BJ (cell line): ENCODE measurements around the gene RETSAT. TPM values are rescaled to one million over a fixed set of nuclear protein-coding genes. Genes with fewer than 3 reads are reported as not detected.
A peak's percentile ranks its signal among the peaks of the same experiment; 100 is the strongest.

Source experiments
- CTCF ChIA-PET: fragments of 350-600 bp; formaldehyde crosslinking; extraction: SDS; loops from one replicate; lab custom pipeline; 2021; ENCODE audit warnings: antibody characterized with exemption, inconsistent platforms; lab: Yijun Ruan, JAX
- POLR2A ChIA-PET: fragments of 300-600 bp; sonication (Branson Sonifier 250); formaldehyde crosslinking; extraction: SDS; loops from one replicate; lab custom pipeline; 2021; ENCODE audit warnings: antibody characterized with exemption; lab: Charles Lee
- DNase-seq: peaks from one replicate; pipeline ENCODE4 v3.0.0-alpha.2; 2011; ENCODE audit warnings: low read depth
- H3K27me3 ChIP-seq: 2 replicates; pipeline ENCODE4 v1.6.0; 2011; ENCODE audit warnings: low read length; ENCODE audit not compliant: control insufficient read depth, insufficient read depth
- H3K36me3 ChIP-seq: 2 replicates; pipeline ENCODE4 v1.5.1; 2011; ENCODE audit warnings: low read length; ENCODE audit not compliant: control insufficient read depth, insufficient read depth
- H3K4me3 ChIP-seq: 2 replicates; pipeline ENCODE4 v1.5.1; 2011; ENCODE audit warnings: low read depth, mild to moderate bottlenecking, control low read depth, low read length
- CTCF ChIP-seq: IDR thresholded peaks from 2 replicates; pipeline ENCODE4 v1.5.1; 2011; ENCODE audit warnings: low read depth, mild to moderate bottlenecking, control low read depth, inconsistent platforms, low read length, moderate library complexity; ENCODE audit not compliant: insufficient read depth
- polyA plus RNA-seq: library from polyadenylated mRNA; depleted of rRNA; stranded (reverse); fragments of >200 nt; gene quantifications from 2 replicates; pipeline ENCODE4 v1.2.3, GENCODE V29; 2011

The RETSAT gene
- polyA plus RNA-seq, 1 experiment: 54.4 TPM

DNA sequence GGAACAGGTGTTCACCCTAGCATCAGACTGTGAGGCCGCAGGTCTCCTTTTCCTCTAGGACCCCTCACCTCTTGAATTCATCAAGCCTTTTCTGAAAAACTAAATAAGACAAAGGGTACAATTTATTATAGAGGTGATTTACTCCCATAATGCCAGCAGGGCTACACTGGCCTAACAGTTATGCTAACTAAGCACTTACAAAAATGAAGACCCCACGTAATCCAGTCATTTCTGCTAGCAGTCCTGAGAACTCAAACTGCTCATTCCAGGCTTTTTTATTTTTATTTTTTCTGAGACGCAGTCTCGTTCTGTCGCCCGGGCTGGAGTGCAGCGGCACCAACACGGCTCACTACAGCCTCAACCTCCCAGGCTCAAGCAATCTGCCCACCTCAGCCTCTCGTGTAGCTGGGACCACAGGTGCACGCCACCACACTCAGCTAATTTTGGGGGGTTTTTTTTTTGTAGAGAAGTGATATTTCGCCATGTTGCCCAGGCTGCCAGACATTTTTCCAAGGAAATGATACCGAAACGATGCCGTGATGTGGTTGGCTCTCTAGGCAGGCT lies 41.7 kb upstream of the RETSAT start:
- CTCF ChIA-PET: interaction anchor here (0.7 to 1.2 kb wide), 2 partner anchors 155 to 408 kb away, joined by 3 read pairs; no protein-coding TSS in a partner anchor
- no peak for DNase-seq
- POLR2A ChIA-PET: interaction anchor here (0.6 kb wide), 1 partner anchor 1190 kb away, joined by 4 read pairs; no protein-coding TSS in a partner anchor
- TF ChIP-seq CTCF: no peak
- H3K36me3 ChIP-seq: peaks cover 6% of the 10 kb centered on the region
- no peak overlapping the region for H3K4me3 ChIP-seq
- no peaks in the 10 kb centered on the region for H3K27me3 ChIP-seq

DNA sequence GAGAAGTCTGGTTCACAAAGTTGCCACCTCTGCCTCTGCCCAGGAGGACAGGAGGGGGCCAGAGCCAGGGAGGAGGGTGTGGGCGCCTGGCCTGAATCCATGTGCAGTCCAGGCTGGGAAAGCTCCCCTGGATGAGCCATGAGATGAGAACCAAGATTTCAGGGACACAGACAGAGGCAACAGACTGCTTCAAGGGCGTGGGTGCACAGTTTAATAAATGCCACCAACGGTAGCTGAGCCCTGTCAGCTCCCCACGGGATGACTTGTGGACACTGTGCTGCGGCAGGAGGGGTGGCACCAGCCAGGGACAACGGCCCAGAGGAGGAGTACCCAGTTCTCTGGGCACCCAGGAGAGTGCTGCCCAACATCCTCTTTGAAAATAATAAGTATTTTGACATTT lies 40.6 kb upstream of the RETSAT start:
- peaks cover 9% of the 10 kb centered on the region for H3K36me3 ChIP-seq
- no peak for DNase-seq
- no peak overlapping the region for H3K4me3 ChIP-seq
- POLR2A ChIA-PET: no interaction called here
- TF ChIP-seq CTCF: no peak
- H3K27me3 ChIP-seq: no peaks in the 10 kb centered on the region
- CTCF ChIA-PET: interaction anchor here (1.3 kb wide), 1 partner anchor 10 kb away, joined by 3 read pairs; no protein-coding TSS in a partner anchor

DNA sequence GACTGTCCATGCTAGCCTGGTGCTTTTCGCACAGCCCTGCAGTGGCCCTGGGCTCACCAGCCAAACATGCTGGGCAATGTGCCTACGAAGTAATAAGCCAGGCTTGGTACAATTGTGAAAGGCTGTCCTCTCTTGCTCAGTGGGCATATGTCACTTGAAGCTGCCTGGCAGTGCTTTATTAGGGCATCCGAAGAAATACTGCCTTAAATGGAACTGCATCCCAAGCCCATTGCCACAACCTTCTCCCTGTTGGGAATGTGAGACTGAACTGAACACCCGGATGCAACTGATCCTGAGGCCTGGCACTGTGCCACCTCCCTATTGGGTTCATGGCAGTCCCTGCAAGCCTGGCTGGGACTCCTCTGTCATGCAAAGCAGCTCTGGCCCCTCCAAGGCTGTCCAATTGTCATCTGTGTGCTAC lies 39.9 kb upstream of the RETSAT start:
- POLR2A ChIA-PET: no interaction called here
- TF ChIP-seq CTCF: no peak

GRCh38 chr2:85393836-85394235 lies 39.5 kb upstream of the RETSAT start:
- ChIA-PET POLR2A (interaction anchor here (0.6 kb wide), 1 partner anchor 158 kb away, joined by 3 read pairs; no protein-coding TSS in a partner anchor), CTCF (interaction anchor here (0.6 to 1.3 kb wide), 5 partner anchors 9 to 159 kb away, joined by 3 to 5 read pairs (median 3); no protein-coding TSS in a partner anchor)
- no peak for DNase-seq
- Histone ChIP-seq H3K4me3 (no peak overlapping the region), H3K27me3 (no peaks in the 10 kb centered on the region), H3K36me3 (peaks cover 9% of the 10 kb centered on the region)
- TF ChIP-seq CTCF: no peak

More for the DNA sequence above, 39.9 kb upstream of the RETSAT start:
- H3K4me3 ChIP-seq: no peak overlapping the region
- H3K27me3 ChIP-seq: no peaks in the 10 kb centered on the region
- H3K36me3 ChIP-seq: peaks cover 7% of the 10 kb centered on the region
- DNase-seq: no peak
- CTCF ChIA-PET: interaction anchor here (1.0 to 1.3 kb wide), 4 partner anchors 9 to 158 kb away, joined by 3 to 5 read pairs (median 4); no protein-coding TSS in a partner anchor

DNA sequence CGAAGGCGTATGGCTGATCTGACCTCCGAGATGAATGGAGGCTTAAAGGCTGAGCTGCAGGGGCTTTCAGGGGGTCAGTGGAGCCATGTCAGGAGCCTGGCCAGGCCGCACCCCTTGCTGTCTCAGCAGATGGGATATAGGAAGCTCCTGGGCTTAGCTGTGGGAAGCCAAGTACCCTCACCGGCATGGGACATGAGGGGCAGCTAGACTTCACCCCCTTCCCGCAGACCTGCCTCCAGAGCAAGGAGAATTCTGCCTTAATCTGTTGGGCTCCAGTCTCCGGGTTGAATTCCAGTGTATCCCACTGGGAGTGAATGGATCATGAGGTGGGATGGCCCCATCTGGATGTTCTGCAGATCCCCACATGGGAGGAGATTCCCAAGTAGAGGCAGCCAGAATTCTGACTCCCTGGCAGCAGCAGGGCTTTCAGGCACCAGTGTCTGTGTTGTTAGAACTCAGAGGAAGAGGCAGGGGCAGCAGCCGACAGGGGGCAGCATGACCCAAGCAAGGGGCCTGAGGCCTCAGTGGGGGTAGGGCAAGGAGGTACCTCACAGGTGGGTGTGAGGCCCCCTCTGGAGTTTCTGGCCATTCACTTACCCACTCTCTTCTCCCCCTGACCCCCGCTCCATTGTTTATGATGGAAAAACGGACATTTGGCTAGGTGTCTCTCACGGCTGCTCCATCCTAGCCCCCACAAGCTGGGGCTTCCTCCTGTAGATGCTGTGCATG lies 36.8 kb upstream of the RETSAT start:
- POLR2A ChIA-PET: no interaction called here
- CTCF ChIA-PET: interaction anchor here (0.7 to 3.3 kb wide), 16 partner anchors 8 to 252 kb away, joined by 3 to 15 read pairs (median 4); no protein-coding TSS in a partner anchor
- no peak overlapping the region for H3K4me3 ChIP-seq
- peak; percentile 70 for TF ChIP-seq CTCF
- H3K27me3 ChIP-seq: no peaks in the 10 kb centered on the region
- peaks cover 11% of the 10 kb centered on the region for H3K36me3 ChIP-seq
- DNase-seq: no peak
